ENCODE data around the gene ANXA8L1.

- TF ChIP-seq, protein P1, sequence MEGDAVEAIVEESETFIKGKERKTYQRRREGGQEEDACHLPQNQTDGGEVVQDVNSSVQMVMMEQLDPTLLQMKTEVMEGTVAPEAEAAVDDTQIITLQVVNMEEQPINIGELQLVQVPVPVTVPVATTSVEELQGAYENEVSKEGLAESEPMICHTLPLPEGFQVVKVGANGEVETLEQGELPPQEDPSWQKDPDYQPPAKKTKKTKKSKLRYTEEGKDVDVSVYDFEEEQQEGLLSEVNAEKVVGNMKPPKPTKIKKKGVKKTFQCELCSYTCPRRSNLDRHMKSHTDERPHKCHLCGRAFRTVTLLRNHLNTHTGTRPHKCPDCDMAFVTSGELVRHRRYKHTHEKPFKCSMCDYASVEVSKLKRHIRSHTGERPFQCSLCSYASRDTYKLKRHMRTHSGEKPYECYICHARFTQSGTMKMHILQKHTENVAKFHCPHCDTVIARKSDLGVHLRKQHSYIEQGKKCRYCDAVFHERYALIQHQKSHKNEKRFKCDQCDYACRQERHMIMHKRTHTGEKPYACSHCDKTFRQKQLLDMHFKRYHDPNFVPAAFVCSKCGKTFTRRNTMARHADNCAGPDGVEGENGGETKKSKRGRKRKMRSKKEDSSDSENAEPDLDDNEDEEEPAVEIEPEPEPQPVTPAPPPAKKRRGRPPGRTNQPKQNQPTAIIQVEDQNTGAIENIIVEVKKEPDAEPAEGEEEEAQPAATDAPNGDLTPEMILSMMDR (IDR thresholded peaks at IDR 0.05; ENCODE audit: low read length) = no peak
- no peak for TF ChIP-seq EZH2 (IDR thresholded peaks at IDR 0.05; ENCODE audit: borderline replicate concordance, low read length)
Measured at GRCh38 chr10:46327685-46328084, 47.9 kb upstream of the ANXA8L1 start.
